K562 (cell line): ENCODE data around the gene SRL.

Source experiments
- CHD1 ChIP-seq: fragments of 200-600 bp; sonication (generic); IDR thresholded peaks from one replicate; pipeline ENCODE4 v1.6.1; 2012; ENCODE audit warnings: mild to moderate bottlenecking, moderate library complexity, low read length, inconsistent platforms
- STAT5B ChIP-seq: fragments of 250-450 bp; sonication (Bioruptor Pico); IDR thresholded peaks from 2 replicates; pipeline ENCODE4 v1.8.0; 2021; ENCODE audit warnings: mild to moderate bottlenecking, inconsistent platforms
- ZZZ3 ChIP-seq: fragments of 450-650 bp; IDR thresholded peaks from 2 replicates; pipeline ENCODE4 v1.6.1; 2016; ENCODE audit warnings: antibody characterized with exemption, mild to moderate bottlenecking, moderate library complexity
- TF ChIP-seq, protein P1 (sequence below), 3 experiments: IDR thresholded peaks in 2 of 3; conservative IDR thresholded peaks in 1 of 3; 2 replicates each; pipeline ENCODE4 v1.5.1; 2011 to 2012; ENCODE audit warnings: low read length in 3 of 3, mild to moderate bottlenecking in 3 of 3, control low read depth in 2 of 3, improper control_type of control experiment in 1 of 3, inconsistent platforms in 1 of 3, low read depth in 1 of 3, mixed read lengths in 1 of 3, moderate library complexity in 1 of 3; ENCODE audit not compliant: insufficient read depth in 2 of 3

DNA sequence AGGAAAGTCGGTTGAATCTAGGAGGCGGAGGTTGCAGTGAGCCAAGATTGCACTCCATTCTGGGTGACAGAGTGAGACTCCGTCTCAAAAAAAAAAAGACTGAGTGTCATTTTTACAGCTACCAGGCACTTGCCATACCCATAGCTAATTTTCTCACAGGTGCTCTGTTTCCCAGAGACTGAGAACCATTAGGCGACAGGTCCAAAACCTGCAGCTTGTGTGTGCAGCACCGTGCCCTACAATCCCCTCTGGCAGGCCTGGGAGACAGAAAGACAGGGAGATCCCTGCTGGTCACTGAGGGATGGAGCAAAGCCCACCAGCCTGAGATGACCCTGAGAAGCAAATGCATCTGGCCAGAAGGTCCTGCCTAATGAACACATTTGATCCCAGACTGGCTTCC, 28.2 kb upstream of the SRL start:
- TF ChIP-seq CHD1 = no peak
- no peak for TF ChIP-seq STAT5B (CRISPR knock-in tag)
- TF ChIP-seq ZZZ3 = no peak
- TF ChIP-seq, protein P1, sequence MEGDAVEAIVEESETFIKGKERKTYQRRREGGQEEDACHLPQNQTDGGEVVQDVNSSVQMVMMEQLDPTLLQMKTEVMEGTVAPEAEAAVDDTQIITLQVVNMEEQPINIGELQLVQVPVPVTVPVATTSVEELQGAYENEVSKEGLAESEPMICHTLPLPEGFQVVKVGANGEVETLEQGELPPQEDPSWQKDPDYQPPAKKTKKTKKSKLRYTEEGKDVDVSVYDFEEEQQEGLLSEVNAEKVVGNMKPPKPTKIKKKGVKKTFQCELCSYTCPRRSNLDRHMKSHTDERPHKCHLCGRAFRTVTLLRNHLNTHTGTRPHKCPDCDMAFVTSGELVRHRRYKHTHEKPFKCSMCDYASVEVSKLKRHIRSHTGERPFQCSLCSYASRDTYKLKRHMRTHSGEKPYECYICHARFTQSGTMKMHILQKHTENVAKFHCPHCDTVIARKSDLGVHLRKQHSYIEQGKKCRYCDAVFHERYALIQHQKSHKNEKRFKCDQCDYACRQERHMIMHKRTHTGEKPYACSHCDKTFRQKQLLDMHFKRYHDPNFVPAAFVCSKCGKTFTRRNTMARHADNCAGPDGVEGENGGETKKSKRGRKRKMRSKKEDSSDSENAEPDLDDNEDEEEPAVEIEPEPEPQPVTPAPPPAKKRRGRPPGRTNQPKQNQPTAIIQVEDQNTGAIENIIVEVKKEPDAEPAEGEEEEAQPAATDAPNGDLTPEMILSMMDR (IDR thresholded peaks at IDR 0.05 in 2 of 3, conservative IDR thresholded peaks at IDR 0.05 in 1 of 3; ENCODE audit: insufficient read depth in 2 of 3, low read depth in 1 of 3, low read length in 3 of 3) = no peak
